Neural progenitor cell (in vitro differentiated cells): ENCODE data around the gene INHBA. TPM values are rescaled to one million over a fixed set of nuclear protein-coding genes. Genes with fewer than 3 reads are reported as not detected.

Experiments
- DNase-seq: peaks from one replicate; pipeline ENCODE4 v3.0.0-alpha.2; 2016; ENCODE audit warnings: low spot score
- H2AFZ ChIP-seq: fragments of 200-600 bp; sonication (generic); replicated peaks from 2 replicates; pipeline ENCODE4 v1.6.1; 2016; ENCODE audit warnings: antibody characterized with exemption
- H3F3A ChIP-seq: fragments of 200-600 bp; sonication (generic); 2 replicates; pipeline ENCODE4 v1.6.1; 2016; ENCODE audit warnings: antibody characterized with exemption, low read depth
- H3K27ac ChIP-seq: fragments of 200-600 bp; sonication (generic); 2 replicates; pipeline ENCODE4 v1.5.1; 2016; ENCODE audit warnings: mild to moderate bottlenecking
- H3K27me3 ChIP-seq: fragments of 200-600 bp; sonication (generic); 2 replicates; pipeline ENCODE4 v1.6.1; 2016; ENCODE audit warnings: mild to moderate bottlenecking, moderate library complexity
- H3K36me3 ChIP-seq: fragments of 200-600 bp; sonication (generic); 2 replicates; pipeline ENCODE4 v1.5.1; 2016
- H3K4me1 ChIP-seq: fragments of 200-600 bp; sonication (generic); 2 replicates; pipeline ENCODE4 v1.6.1; 2016; ENCODE audit warnings: mixed run types
- H3K4me2 ChIP-seq: fragments of 200-600 bp; sonication (generic); 2 replicates; pipeline ENCODE4 v1.6.1; 2016
- H3K4me3 ChIP-seq: fragments of 200-600 bp; sonication (generic); 2 replicates; pipeline ENCODE4 v1.5.1; 2016
- H3K79me2 ChIP-seq: fragments of 200-600 bp; sonication (generic); 2 replicates; pipeline ENCODE4 v1.6.1; 2016; ENCODE audit warnings: low read depth
- H3K9ac ChIP-seq: fragments of 200-600 bp; sonication (generic); 2 replicates; pipeline ENCODE4 v1.6.1; 2016
- H3K9me3 ChIP-seq: fragments of 200-600 bp; sonication (generic); 2 replicates; pipeline ENCODE4 v1.5.1; 2016; ENCODE audit warnings: low read depth
- H4K20me1 ChIP-seq: fragments of 200-600 bp; sonication (generic); 2 replicates; pipeline ENCODE4 v1.6.1; 2016; ENCODE audit warnings: low read depth
- H3K27ac Mint-ChIP-seq: 3 replicates; pipeline ENCODE4 v1.8.0; 2021; ENCODE audit warnings: mixed read lengths
- H3K27me3 Mint-ChIP-seq: 2 replicates; pipeline ENCODE4 v1.8.0; 2022; ENCODE audit warnings: low read depth, mild to moderate bottlenecking, inconsistent platforms, moderate library complexity, mixed read lengths; ENCODE audit not compliant: insufficient read depth
- H3K36me3 Mint-ChIP-seq: 3 replicates; pipeline ENCODE4 v1.8.0; 2021; ENCODE audit warnings: mixed read lengths
- H3K4me1 Mint-ChIP-seq: 3 replicates; pipeline ENCODE4 v1.8.0; 2021; ENCODE audit warnings: mixed read lengths
- H3K4me3 Mint-ChIP-seq: 3 replicates; pipeline ENCODE4 v1.8.0; 2021; ENCODE audit warnings: mild to moderate bottlenecking, moderate library complexity, mixed read lengths
- H3K9me3 Mint-ChIP-seq: 3 replicates; pipeline ENCODE4 v1.8.0; 2020; ENCODE audit warnings: mixed read lengths
- EZH2 ChIP-seq: fragments of 200-600 bp; sonication (generic); IDR thresholded peaks from 2 replicates; pipeline ENCODE4 v1.6.1; 2017; ENCODE audit warnings: antibody characterized with exemption, mild to moderate bottlenecking, moderate library complexity
- EZH2phosphoT487 ChIP-seq: fragments of 200-600 bp; sonication (generic); IDR thresholded peaks from 2 replicates; pipeline ENCODE4 v1.6.1; 2017; ENCODE audit warnings: antibody characterized with exemption
- total RNA-seq: library from RNA; depleted of rRNA; stranded (reverse); fragments of >200 nt; gene quantifications from 2 replicates; pipeline ENCODE4 v1.2.3, GENCODE V29; 2015; ENCODE audit warnings: low replicate concordance
- TF ChIP-seq, protein P1 (sequence below): fragments of 200-600 bp; sonication (generic); IDR thresholded peaks from 2 replicates; pipeline ENCODE4 v1.5.1; 2017; ENCODE audit warnings: antibody characterized with exemption, mild to moderate bottlenecking

Gene INHBA
- total RNA-seq, 1 donor from 2014 or later: 0.09 TPM

DNA sequence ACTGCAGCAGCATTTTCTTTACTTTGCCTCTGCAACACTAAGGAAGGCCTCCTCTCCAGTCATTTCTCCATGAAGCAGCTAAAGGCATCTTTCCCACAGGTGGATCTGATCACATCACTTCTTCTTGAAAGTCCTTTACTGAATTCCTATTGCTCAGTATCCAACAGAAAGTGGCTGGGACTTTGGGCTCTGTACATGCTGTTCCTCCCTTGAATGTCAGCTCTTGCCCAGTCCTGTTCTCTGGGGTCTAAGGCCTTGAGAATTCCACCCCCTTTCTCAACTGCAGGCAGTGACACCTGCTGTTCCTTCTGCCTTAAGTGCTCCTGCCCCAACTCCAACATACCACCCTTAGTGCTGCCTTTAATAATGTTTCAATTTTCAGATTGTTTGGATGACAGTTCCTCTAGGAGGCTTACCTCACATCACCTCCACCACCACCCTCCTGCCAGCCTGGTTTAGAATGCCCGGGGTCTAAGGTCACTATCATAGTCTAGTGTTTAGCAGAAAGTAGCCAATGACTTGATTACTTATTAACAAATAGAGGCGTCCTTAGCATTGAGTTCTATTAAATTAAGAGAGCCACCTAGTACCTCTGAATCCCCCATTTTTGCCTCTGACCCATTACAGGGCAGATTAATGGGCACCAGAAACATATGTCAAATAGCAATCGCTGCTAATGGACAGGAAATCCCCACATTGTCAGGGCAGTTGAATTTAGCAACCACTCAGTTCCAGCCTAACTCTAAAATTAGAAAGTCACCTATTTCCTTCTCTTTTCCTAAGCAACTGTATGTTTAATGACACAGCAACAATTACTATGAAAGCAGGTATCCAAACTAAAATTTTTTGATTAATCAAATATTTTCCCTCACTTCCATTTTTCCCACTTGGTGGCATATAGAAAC is 11.4 kb downstream of the INHBA start:
- no peak for TF ChIP-seq EZH2phosphoT487
- no peak for TF ChIP-seq EZH2
- TF ChIP-seq, protein P1, sequence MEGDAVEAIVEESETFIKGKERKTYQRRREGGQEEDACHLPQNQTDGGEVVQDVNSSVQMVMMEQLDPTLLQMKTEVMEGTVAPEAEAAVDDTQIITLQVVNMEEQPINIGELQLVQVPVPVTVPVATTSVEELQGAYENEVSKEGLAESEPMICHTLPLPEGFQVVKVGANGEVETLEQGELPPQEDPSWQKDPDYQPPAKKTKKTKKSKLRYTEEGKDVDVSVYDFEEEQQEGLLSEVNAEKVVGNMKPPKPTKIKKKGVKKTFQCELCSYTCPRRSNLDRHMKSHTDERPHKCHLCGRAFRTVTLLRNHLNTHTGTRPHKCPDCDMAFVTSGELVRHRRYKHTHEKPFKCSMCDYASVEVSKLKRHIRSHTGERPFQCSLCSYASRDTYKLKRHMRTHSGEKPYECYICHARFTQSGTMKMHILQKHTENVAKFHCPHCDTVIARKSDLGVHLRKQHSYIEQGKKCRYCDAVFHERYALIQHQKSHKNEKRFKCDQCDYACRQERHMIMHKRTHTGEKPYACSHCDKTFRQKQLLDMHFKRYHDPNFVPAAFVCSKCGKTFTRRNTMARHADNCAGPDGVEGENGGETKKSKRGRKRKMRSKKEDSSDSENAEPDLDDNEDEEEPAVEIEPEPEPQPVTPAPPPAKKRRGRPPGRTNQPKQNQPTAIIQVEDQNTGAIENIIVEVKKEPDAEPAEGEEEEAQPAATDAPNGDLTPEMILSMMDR: no peak
- DNase-seq: no peak
- H3K9me3 ChIP-seq: no peaks in the 10 kb centered on the region
- H3K4me2 ChIP-seq: no peak overlapping the region
- Mint-ChIP-seq H3K36me3 (no peaks in the 10 kb centered on the region), H3K27ac (no peak overlapping the region), H3K4me3 (no peak overlapping the region), H3K27me3 (peaks cover 3% of the 10 kb centered on the region), H3K4me1 (peaks cover 3% of the 10 kb centered on the region), H3K9me3 (no peaks in the 10 kb centered on the region)
- no peaks in the 10 kb centered on the region for H3K36me3 ChIP-seq
- no peak overlapping the region for H3K4me3 ChIP-seq
- H3K79me2 ChIP-seq: no peaks in the 10 kb centered on the region
- H3K9ac ChIP-seq: no peak overlapping the region
- no peaks in the 10 kb centered on the region for H3F3A ChIP-seq
- H3K27me3 ChIP-seq: peaks cover 9% of the 10 kb centered on the region
- no peaks in the 10 kb centered on the region for H3K4me1 ChIP-seq
- no peaks in the 10 kb centered on the region for H4K20me1 ChIP-seq
- no peak overlapping the region for H3K27ac ChIP-seq
- no peak overlapping the region for H2AFZ ChIP-seq

DNA sequence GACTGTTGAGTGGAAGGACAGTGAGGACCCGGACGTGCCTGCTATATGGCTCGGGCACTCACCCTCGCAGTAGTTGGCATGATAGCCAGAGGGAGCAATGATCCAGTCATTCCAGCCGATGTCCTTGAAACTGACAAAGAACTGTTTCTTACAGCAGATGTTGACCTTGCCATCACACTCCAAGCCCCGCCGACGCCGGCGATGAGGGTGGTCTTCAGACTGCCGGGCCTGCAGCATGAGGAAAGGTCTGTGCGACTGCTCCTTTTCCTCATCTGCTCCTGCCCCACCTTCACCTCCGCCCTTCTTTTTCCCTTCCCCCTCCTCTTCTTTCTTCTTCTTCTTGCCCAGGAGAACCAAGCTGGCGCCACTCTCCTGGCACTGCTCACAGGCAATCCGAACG is 13.1 kb downstream of the INHBA start:
- Histone ChIP-seq H3K9ac (no peak overlapping the region), H3K4me1 (no peaks in the 10 kb centered on the region), H3K27ac (no peak overlapping the region), H3K79me2 (no peaks in the 10 kb centered on the region), H3K27me3 (no peaks in the 10 kb centered on the region), H3K36me3 (no peaks in the 10 kb centered on the region), H4K20me1 (no peaks in the 10 kb centered on the region), H3F3A (no peaks in the 10 kb centered on the region), H2AFZ (no peak overlapping the region), H3K4me3 (no peak overlapping the region), H3K9me3 (no peaks in the 10 kb centered on the region), H3K4me2 (no peak overlapping the region)
- TF ChIP-seq EZH2 (no peak), EZH2phosphoT487 (no peak)
- TF ChIP-seq, protein P1: no peak
- DNase-seq: no peak
- no peaks in the 10 kb centered on the region for H3K9me3 Mint-ChIP-seq
- H3K36me3 Mint-ChIP-seq: no peaks in the 10 kb centered on the region
- no peak overlapping the region for H3K4me3 Mint-ChIP-seq
- peaks cover 3% of the 10 kb centered on the region for H3K4me1 Mint-ChIP-seq
- no peak overlapping the region for H3K27ac Mint-ChIP-seq
- peaks cover 3% of the 10 kb centered on the region for H3K27me3 Mint-ChIP-seq

DNA sequence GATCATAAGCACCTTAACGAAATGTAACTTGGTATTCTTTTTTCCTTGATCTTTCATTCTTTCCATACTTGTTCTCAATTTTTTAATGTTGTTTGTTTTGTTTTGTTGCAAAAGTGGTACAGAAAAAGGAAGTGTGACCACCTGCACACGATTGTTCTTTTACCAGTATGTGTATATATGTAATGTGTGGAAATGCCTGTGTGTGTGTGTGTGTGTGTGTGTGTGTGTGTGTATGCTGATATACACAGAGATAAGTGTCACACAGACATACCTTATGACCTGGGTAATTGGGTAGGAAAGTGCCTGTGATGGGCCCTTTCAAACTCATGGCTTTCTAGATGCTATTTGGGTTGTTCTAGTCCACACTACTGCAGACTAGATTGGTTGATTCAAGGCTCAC is 14.0 kb downstream of the INHBA start:
- Mint-ChIP-seq H3K27me3 (peaks cover 3% of the 10 kb centered on the region), H3K4me3 (no peak overlapping the region), H3K9me3 (no peaks in the 10 kb centered on the region), H3K4me1 (peaks cover 3% of the 10 kb centered on the region), H3K27ac (no peak overlapping the region), H3K36me3 (no peaks in the 10 kb centered on the region)
- DNase-seq: no peak
- no peak overlapping the region for H3K4me2 ChIP-seq
- H3K4me3 ChIP-seq: no peak overlapping the region
- no peaks in the 10 kb centered on the region for H3K36me3 ChIP-seq
- no peaks in the 10 kb centered on the region for H3F3A ChIP-seq
- no peak overlapping the region for H3K9ac ChIP-seq
- H3K4me1 ChIP-seq: no peaks in the 10 kb centered on the region
- TF ChIP-seq EZH2: no peak
- TF ChIP-seq, protein P1: no peak
- no peak for TF ChIP-seq EZH2phosphoT487
- H3K9me3 ChIP-seq: no peaks in the 10 kb centered on the region
- H3K27ac ChIP-seq: no peak overlapping the region
- no peaks in the 10 kb centered on the region for H3K79me2 ChIP-seq
- no peak overlapping the region for H2AFZ ChIP-seq
- no peaks in the 10 kb centered on the region for H3K27me3 ChIP-seq
- H4K20me1 ChIP-seq: no peaks in the 10 kb centered on the region
